Astrocyte of the spinal cord (primary cell): Measurements from ENCODE around the gene NARS2.

Experiments used
- DNase-seq: peaks from one replicate; pipeline ENCODE4 v3.0.0; 2011; ENCODE audit warnings: low read depth, low spot score
- H3K4me3 ChIP-seq: 2 replicates; pipeline ENCODE4 v1.5.1; 2011; ENCODE audit warnings: low read depth, mild to moderate bottlenecking, low read length, moderate library complexity
- CTCF ChIP-seq: IDR thresholded peaks from 2 replicates; pipeline ENCODE4 v1.5.1; 2012; ENCODE audit warnings: low read depth, mild to moderate bottlenecking, low read length, inconsistent platforms
- in situ Hi-C: cut with HindIII; loops from 2 replicates; pipeline ENCODE4 v1.10.0; 2017; ENCODE audit warnings: low sequenced_read_pairs

The NARS2 gene

DNA sequence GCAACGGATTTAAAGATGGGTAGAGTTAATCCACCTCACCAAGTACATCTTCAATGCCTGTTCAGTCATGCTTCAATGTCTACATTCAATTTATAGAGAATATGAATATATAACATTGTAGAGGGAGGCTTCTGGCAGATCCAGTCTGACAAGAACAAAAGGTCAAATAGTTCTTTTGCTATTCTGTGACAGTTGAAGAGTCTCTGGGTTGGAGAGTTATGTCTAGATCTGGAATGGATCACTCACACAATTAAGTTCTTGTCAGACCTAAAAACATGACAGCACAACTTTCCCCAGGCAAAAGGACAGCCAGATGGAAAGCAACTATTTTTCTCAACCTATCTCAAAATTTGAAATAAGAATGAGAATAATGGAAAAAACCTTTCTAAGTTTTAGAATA, 141.7 kb downstream of the NARS2 start:
- H3K4me3 ChIP-seq: no peak overlapping the region
- in situ Hi-C loops: no loop called here
- DNase-seq: no peak
- no peak for TF ChIP-seq CTCF

GRCh38 chr11:78432058-78432515, 142.6 kb downstream of the NARS2 start:
- in situ Hi-C loops: no loop called here
- no peak for DNase-seq
- H3K4me3 ChIP-seq: no peak overlapping the region
- TF ChIP-seq CTCF: peak; percentile 53

DNA sequence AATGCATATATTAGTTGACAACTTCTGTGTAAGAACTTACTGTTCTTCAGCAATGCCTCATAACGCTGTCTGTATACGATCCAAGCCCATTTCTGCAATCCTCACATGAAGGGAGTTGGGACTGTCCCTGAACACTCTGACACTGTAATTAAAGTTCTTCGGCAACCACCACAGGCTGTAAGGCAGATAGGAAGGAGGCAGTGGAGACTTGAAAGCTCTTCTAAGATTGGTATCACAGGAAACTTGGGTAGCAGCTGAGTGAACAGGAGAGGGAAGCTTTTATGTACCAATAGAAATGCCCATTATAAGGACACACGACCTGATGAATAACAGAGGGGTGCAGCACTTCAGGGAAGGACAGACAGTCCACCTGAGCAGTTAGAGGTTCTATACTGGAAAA, 145.0 kb downstream of the NARS2 start:
- in situ Hi-C loops: no loop called here
- TF ChIP-seq CTCF: no peak
- no peak for DNase-seq
- H3K4me3 ChIP-seq: no peak overlapping the region

- no peak for DNase-seq
- TF ChIP-seq CTCF: no peak
- in situ Hi-C loops: no loop called here
- no peak overlapping the region for H3K4me3 ChIP-seq
Measured at GRCh38 chr11:78429209-78429608, 145.5 kb downstream of the NARS2 start.

DNA sequence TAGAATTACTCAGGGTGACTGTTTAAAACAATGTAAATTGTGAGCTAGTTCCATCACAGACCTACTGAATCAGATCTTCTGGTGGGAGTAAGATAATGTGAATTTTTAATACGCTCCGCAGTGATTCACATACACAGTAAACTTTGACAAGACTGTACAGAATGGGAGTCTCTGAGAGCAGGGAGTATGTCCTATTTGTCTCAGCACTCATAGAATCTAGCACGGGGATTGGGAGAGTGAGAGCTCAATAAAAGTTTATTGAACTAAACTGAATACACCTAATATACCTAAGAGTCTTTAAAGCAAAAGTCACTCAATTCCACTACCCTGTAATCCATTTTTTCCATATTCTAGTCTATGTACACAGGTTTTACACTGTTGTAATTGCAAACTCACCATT, 145.9 kb downstream of the NARS2 start:
- in situ Hi-C loops: no loop called here
- DNase-seq: no peak
- H3K4me3 ChIP-seq: no peak overlapping the region
- TF ChIP-seq CTCF: no peak

GRCh38 chr11:78428266-78428636, 146.4 kb downstream of the NARS2 start:
- no peak for TF ChIP-seq CTCF
- no peak for DNase-seq
- in situ Hi-C loops: no loop called here
- H3K4me3 ChIP-seq: no peak overlapping the region
